GM10266 (cell line): Measurements from ENCODE around the gene SLC12A3.

Source experiments
- DNase-seq: peaks from one replicate; pipeline ENCODE4 v3.0.0; 2012; ENCODE audit errors: extremely low spot score
- TF ChIP-seq, protein P1 (sequence below): IDR thresholded peaks from 2 replicates; pipeline ENCODE4 v1.5.1; 2012; ENCODE audit warnings: mild to moderate bottlenecking, low read depth; ENCODE audit not compliant: control insufficient read depth, insufficient read depth; ENCODE audit errors: missing control alignments

Gene SLC12A3

DNA sequence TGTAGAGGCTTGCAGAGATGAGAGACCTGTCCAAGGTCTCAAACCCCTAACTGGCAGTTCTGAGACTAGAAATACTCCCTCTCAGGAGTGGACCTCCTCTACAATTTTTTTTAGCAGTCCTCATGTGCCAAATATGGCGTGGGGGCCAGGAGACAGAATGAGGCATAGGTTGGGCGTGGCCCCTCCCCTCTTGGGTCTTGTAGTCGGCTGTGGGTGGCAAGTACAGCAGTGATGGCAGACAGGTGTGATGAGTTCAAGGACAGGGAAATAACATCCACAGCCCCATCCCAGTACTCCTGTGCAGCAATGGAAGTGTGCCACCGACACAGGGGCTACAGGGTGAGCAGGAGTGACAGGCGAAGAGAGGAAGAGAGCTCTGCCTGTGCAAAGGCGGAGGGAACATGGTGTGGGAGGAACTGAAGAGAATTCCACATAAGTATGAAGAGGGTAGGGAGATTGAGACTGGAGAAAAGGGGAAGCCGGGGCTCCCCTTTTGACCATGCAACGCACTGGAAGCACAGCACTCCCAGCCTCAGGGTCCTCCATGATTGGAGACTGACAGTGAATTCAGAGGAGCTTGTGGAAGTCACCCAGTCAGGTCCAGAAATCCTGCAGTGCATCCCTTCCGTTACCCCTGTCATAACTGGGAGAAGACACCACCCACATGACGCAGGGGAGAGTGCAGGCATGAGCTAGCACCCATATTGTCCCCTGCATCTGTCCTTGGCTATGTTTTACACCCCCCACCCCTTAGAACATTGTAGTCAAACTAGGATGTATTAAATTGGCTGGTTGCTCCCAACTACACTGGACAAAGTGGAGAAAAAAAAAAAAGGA is 82.0 kb downstream of the SLC12A3 start:
- DNase-seq, result no peak
- TF ChIP-seq, protein P1, sequence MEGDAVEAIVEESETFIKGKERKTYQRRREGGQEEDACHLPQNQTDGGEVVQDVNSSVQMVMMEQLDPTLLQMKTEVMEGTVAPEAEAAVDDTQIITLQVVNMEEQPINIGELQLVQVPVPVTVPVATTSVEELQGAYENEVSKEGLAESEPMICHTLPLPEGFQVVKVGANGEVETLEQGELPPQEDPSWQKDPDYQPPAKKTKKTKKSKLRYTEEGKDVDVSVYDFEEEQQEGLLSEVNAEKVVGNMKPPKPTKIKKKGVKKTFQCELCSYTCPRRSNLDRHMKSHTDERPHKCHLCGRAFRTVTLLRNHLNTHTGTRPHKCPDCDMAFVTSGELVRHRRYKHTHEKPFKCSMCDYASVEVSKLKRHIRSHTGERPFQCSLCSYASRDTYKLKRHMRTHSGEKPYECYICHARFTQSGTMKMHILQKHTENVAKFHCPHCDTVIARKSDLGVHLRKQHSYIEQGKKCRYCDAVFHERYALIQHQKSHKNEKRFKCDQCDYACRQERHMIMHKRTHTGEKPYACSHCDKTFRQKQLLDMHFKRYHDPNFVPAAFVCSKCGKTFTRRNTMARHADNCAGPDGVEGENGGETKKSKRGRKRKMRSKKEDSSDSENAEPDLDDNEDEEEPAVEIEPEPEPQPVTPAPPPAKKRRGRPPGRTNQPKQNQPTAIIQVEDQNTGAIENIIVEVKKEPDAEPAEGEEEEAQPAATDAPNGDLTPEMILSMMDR, result no peak

DNA sequence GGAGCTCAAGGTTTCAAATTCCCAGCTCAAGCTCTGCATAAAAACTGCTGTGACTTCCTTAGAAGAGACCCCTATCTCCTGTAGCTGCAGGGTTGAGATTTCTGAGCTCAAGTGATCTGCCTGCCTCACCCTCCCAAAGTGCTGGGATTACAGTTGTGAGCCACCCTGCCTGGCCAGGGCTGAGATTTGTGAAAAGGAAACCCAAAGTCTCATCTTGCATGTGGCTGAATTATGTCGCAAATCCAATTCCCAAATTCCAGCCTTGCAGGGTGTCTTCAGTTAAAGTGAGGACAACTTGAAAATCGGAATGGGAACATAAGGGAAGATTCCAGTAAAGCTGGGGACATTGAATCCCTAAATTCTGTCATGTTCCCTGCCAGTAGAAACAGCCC is 82.6 kb downstream of the SLC12A3 start:
- TF ChIP-seq, protein P1, result no peak
- DNase-seq, result no peak

DNA sequence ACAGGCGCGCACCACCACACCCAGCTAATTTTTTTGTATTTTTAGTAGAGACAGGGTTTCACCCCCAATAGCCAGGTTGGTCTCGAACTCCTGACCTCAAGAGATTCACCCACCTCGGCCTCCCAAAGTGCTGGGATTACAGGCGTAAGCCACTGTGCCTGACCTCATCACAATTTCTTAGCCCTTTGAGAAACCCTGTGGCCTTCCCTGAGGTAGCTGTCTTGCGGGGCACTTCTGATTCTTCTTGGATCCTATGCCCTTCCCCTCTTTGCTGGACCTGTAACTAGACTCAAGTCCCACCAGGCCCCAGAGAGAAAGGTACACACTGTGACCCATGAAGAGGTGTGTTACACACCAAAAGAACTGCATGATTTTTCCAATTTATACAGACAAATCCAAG is 83.2 kb downstream of the SLC12A3 start:
- no peak for DNase-seq
- TF ChIP-seq, protein P1, result no peak

DNA sequence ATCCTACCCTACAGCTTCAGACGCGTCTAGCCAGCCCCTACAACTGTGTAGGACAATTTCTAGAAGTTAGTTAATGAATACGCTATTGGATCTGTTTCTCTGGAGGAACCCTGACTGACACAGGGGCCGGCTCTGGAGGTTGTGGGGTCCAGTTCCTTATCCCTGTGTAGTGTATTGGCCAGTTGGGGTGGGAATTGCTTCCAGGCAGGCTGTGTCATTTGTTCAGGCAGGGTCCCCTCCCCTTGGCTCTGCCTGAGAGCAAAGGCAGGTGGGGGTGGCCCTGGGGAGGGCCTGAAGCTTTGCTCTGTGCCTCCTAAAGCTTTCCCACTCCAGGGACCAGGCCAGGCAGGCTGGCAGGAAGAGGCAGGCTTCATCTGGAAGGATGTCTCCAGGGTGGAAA is 85.0 kb downstream of the SLC12A3 start:
- DNase-seq, result no peak
- TF ChIP-seq, protein P1, result no peak

DNA sequence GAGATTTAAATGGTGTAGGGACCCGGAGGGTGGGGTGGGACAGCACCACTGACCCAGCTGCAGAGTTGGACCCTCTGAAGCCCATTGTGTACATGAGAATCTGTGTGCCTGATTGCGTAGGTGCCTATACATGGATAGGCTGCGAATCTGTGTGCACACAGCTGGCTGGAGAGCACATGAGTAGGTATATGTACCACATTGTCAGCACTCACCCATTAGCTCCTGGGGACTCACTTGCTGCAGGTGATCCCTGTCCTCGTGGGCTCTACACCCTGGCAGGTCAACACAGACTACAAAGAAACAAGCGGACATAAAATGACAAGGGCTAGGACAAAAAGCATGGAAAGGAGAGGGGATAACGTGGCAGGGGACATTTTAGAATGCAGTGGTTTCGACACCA is 85.4 kb downstream of the SLC12A3 start:
- no peak for DNase-seq
- TF ChIP-seq, protein P1, result no peak

DNA sequence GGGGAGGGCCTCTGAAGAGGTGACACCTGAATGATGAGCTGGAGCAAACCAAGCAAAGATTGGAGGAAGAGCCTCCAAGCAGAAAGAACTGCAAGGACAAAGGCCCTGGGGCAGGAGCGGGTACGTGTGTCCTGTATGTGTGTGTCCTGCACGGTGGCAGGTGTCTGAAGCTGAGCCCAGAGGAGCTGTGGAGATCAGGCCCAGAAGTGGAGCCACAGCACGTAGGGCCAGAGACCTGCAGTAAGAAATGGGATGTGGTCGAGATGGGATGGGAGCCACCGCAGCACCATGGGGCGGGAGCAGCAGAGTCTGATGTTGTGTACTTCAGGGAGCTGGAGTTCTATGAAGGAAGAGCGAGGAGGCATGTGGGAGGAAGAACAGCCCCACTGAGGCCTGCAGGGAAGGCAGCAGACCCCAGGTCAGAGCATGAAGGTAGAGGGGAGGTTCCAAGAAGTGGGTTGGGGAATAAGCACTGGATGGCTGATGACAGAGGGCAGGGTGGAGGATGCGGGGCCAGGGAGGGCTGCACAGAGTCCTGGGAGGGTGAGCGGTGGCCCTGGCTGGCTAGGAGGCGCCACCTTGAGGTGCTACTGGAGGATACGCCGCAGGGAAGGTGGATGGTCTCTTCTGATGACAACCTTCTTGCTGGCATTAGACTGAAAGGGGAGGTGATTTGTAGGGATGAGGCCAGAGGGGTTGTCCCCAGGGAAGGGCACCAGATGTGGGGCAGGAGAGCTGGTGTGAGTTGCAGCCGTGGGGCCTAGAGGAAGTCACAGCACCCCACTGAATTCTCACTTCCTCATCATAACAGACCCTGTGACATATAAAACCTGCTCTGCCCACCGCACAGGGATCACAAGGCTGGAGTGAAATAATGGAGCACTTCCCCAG is 86.1 kb downstream of the SLC12A3 start:
- peak; percentile 66 for DNase-seq
- TF ChIP-seq, protein P1, result peak; percentile 84

DNA sequence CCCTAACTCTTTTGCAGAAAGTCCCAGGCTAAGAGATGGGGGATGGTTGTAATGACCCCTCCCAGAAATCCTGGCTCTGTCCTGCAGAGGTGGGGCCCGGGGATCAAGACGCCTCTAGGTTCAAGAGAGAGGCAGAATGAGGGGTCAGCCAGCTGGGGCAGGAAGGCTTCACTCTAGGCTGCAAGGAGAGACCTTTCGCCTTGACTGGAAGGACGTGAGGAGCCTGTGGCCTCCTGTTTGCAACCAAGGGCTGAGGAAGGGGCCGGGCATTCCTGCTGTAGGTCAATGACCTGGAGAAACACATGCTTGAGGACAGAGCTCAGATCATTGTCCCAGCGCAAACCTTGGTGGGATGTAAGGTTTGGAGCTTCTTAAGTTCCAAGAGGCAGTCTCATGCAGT is 88.0 kb downstream of the SLC12A3 start:
- TF ChIP-seq, protein P1, result no peak
- DNase-seq, result no peak
